ENCODE data around the gene MCTP1.

MCTP1 gene

GRCh38 chr5:95087816-95088317 lies 197.0 kb downstream of the MCTP1 start:
- Histone ChIP-seq H3K27me3 (ENCODE audit: insufficient read depth, poor library complexity, severe bottlenecking) (no peaks in the 10 kb centered on the region), H3K9me3 (ENCODE audit: severe bottlenecking) (no peaks in the 10 kb centered on the region), H3K36me3 (ENCODE audit: low read depth) (no peaks in the 10 kb centered on the region), H3K27ac (ENCODE audit: poor library complexity, severe bottlenecking) (no peak overlapping the region), H3K4me3 (ENCODE audit: severe bottlenecking) (no peak overlapping the region), H3K4me1 (ENCODE audit: insufficient read depth, poor library complexity, severe bottlenecking) (no peaks in the 10 kb centered on the region)
- no peak for TF ChIP-seq CTCF (IDR thresholded peaks at IDR 0.05; ENCODE audit: poor library complexity, severe bottlenecking)
- DNase-seq (ENCODE audit: low spot score) = no peak
- no peak for ATAC-seq (ENCODE audit: low read depth)

GRCh38 chr5:95086927-95087815 lies 197.7 kb downstream of the MCTP1 start:
- Histone ChIP-seq H3K4me3 (ENCODE audit: severe bottlenecking) (no peak overlapping the region), H3K4me1 (ENCODE audit: insufficient read depth, poor library complexity, severe bottlenecking) (peaks cover 5% of the 10 kb centered on the region), H3K36me3 (ENCODE audit: low read depth) (no peaks in the 10 kb centered on the region), H3K27me3 (ENCODE audit: insufficient read depth, poor library complexity, severe bottlenecking) (no peaks in the 10 kb centered on the region), H3K27ac (ENCODE audit: poor library complexity, severe bottlenecking) (no peak overlapping the region), H3K9me3 (ENCODE audit: severe bottlenecking) (no peaks in the 10 kb centered on the region)
- no peak for TF ChIP-seq CTCF (IDR thresholded peaks at IDR 0.05; ENCODE audit: poor library complexity, severe bottlenecking)
- no peak for DNase-seq (ENCODE audit: low spot score)
- ATAC-seq (ENCODE audit: low read depth) = no peak

GRCh38 chr5:95084757-95085156 lies 200.1 kb downstream of the MCTP1 start:
- Histone ChIP-seq H3K9me3 (ENCODE audit: severe bottlenecking) (no peaks in the 10 kb centered on the region), H3K27ac (ENCODE audit: poor library complexity, severe bottlenecking) (no peak overlapping the region), H3K36me3 (ENCODE audit: low read depth) (no peaks in the 10 kb centered on the region), H3K27me3 (ENCODE audit: insufficient read depth, poor library complexity, severe bottlenecking) (no peaks in the 10 kb centered on the region), H3K4me3 (ENCODE audit: severe bottlenecking) (no peak overlapping the region), H3K4me1 (ENCODE audit: insufficient read depth, poor library complexity, severe bottlenecking) (peaks cover 24% of the 10 kb centered on the region)
- no peak for TF ChIP-seq CTCF (IDR thresholded peaks at IDR 0.05; ENCODE audit: poor library complexity, severe bottlenecking)
- DNase-seq (ENCODE audit: low spot score) (no peak), ATAC-seq (ENCODE audit: low read depth) (0 out of 3 replicates have a peak, but pooled peaks have one; percentile 34)

- ATAC-seq (ENCODE audit: low read depth) = no peak
Measured at GRCh38 chr5:95083606-95084005, 201.3 kb downstream of the MCTP1 start.

More at GRCh38 chr5:95083606-95084005, 201.3 kb downstream of the MCTP1 start:
- Histone ChIP-seq H3K27me3 (ENCODE audit: insufficient read depth, poor library complexity, severe bottlenecking) (no peaks in the 10 kb centered on the region), H3K27ac (ENCODE audit: poor library complexity, severe bottlenecking) (no peak overlapping the region), H3K4me3 (ENCODE audit: severe bottlenecking) (no peak overlapping the region), H3K9me3 (ENCODE audit: severe bottlenecking) (no peaks in the 10 kb centered on the region), H3K36me3 (ENCODE audit: low read depth) (no peaks in the 10 kb centered on the region), H3K4me1 (ENCODE audit: insufficient read depth, poor library complexity, severe bottlenecking) (peaks cover 24% of the 10 kb centered on the region)
- no peak for TF ChIP-seq CTCF (IDR thresholded peaks at IDR 0.05; ENCODE audit: poor library complexity, severe bottlenecking)
- DNase-seq (ENCODE audit: low spot score) = no peak

All from RWPE2 (cell line).